ENCODE measurements around the gene TBX18.

The TBX18 gene

GRCh38 chr6:84771756-84772356 is 7.5 kb upstream of the TBX18 start:
- Histone ChIP-seq H3K36me3 (ENCODE audit: control insufficient read depth, insufficient read depth, low read length) (no peaks in the 10 kb centered on the region), H3K4me3 (ENCODE audit: low read length) (no peak overlapping the region), H3K27me3 (ENCODE audit: control insufficient read depth, insufficient read depth, low read length) (peaks cover 91% of the 10 kb centered on the region), H3K4me1 (ENCODE audit: control insufficient read depth, insufficient read depth, low read length) (peaks cover 16% of the 10 kb centered on the region), H3K9me3 (ENCODE audit: control insufficient read depth, low read length) (no peaks in the 10 kb centered on the region), H3K9ac (ENCODE audit: low read length) (no peak overlapping the region)

- Histone ChIP-seq H3K4me3 (ENCODE audit: low read length) (no peak overlapping the region), H3K36me3 (ENCODE audit: control insufficient read depth, insufficient read depth, low read length) (no peaks in the 10 kb centered on the region), H3K27me3 (ENCODE audit: control insufficient read depth, insufficient read depth, low read length) (peaks cover 91% of the 10 kb centered on the region), H3K9ac (ENCODE audit: low read length) (no peak overlapping the region), H3K4me1 (ENCODE audit: control insufficient read depth, insufficient read depth, low read length) (peaks cover 16% of the 10 kb centered on the region), H3K9me3 (ENCODE audit: control insufficient read depth, low read length) (no peaks in the 10 kb centered on the region)
Observed at GRCh38 chr6:84771125-84771755, 6.8 kb upstream of the TBX18 start.

GRCh38 chr6:84770521-84770920 is 6.1 kb upstream of the TBX18 start:
- Histone ChIP-seq H3K9ac (ENCODE audit: low read length) (no peak overlapping the region), H3K27me3 (ENCODE audit: control insufficient read depth, insufficient read depth, low read length) (peaks cover 91% of the 10 kb centered on the region), H3K36me3 (ENCODE audit: control insufficient read depth, insufficient read depth, low read length) (no peaks in the 10 kb centered on the region), H3K4me1 (ENCODE audit: control insufficient read depth, insufficient read depth, low read length) (peaks cover 16% of the 10 kb centered on the region), H3K4me3 (ENCODE audit: low read length) (no peak overlapping the region), H3K9me3 (ENCODE audit: control insufficient read depth, low read length) (no peaks in the 10 kb centered on the region)

- H3K4me1 ChIP-seq (ENCODE audit: control insufficient read depth, insufficient read depth, low read length) = peaks cover 17% of the 10 kb centered on the region
- no peaks in the 10 kb centered on the region for H3K36me3 ChIP-seq (ENCODE audit: control insufficient read depth, insufficient read depth, low read length)
- no peak overlapping the region for H3K9ac ChIP-seq (ENCODE audit: low read length)
- no peaks in the 10 kb centered on the region for H3K9me3 ChIP-seq (ENCODE audit: control insufficient read depth, low read length)
- H3K4me3 ChIP-seq (ENCODE audit: low read length) = no peak overlapping the region
- H3K27me3 ChIP-seq (ENCODE audit: control insufficient read depth, insufficient read depth, low read length) = peaks cover 91% of the 10 kb centered on the region
Observed at GRCh38 chr6:84769306-84769705, 4.9 kb upstream of the TBX18 start.

GRCh38 chr6:84768442-84769174 is 4.2 kb upstream of the TBX18 start:
- Histone ChIP-seq H3K9ac (ENCODE audit: low read length) (no peak overlapping the region), H3K4me3 (ENCODE audit: low read length) (no peak overlapping the region), H3K36me3 (ENCODE audit: control insufficient read depth, insufficient read depth, low read length) (no peaks in the 10 kb centered on the region), H3K27me3 (ENCODE audit: control insufficient read depth, insufficient read depth, low read length) (peaks cover 90% of the 10 kb centered on the region), H3K4me1 (ENCODE audit: control insufficient read depth, insufficient read depth, low read length) (peaks cover 12% of the 10 kb centered on the region), H3K9me3 (ENCODE audit: control insufficient read depth, low read length) (no peaks in the 10 kb centered on the region)

- no peak overlapping the region for H3K4me3 ChIP-seq (ENCODE audit: low read length)
- H3K9me3 ChIP-seq (ENCODE audit: control insufficient read depth, low read length) = no peaks in the 10 kb centered on the region
- no peak overlapping the region for H3K9ac ChIP-seq (ENCODE audit: low read length)
- no peaks in the 10 kb centered on the region for H3K36me3 ChIP-seq (ENCODE audit: control insufficient read depth, insufficient read depth, low read length)
- H3K27me3 ChIP-seq (ENCODE audit: control insufficient read depth, insufficient read depth, low read length) = peaks cover 90% of the 10 kb centered on the region
- H3K4me1 ChIP-seq (ENCODE audit: control insufficient read depth, insufficient read depth, low read length) = peaks cover 13% of the 10 kb centered on the region
Observed at GRCh38 chr6:84767526-84768201, 3.3 kb upstream of the TBX18 start.

GRCh38 chr6:84766799-84767525 is 2.6 kb upstream of the TBX18 start:
- Histone ChIP-seq H3K27me3 (ENCODE audit: control insufficient read depth, insufficient read depth, low read length) (peaks cover 90% of the 10 kb centered on the region), H3K9me3 (ENCODE audit: control insufficient read depth, low read length) (no peaks in the 10 kb centered on the region), H3K9ac (ENCODE audit: low read length) (no peak overlapping the region), H3K4me3 (ENCODE audit: low read length) (no peak overlapping the region), H3K4me1 (ENCODE audit: control insufficient read depth, insufficient read depth, low read length) (peaks cover 13% of the 10 kb centered on the region), H3K36me3 (ENCODE audit: control insufficient read depth, insufficient read depth, low read length) (no peaks in the 10 kb centered on the region)

GRCh38 chr6:84766118-84766798 is 1.9 kb upstream of the TBX18 start:
- H3K9me3 ChIP-seq (ENCODE audit: control insufficient read depth, low read length) = no peaks in the 10 kb centered on the region
- no peak overlapping the region for H3K9ac ChIP-seq (ENCODE audit: low read length)
- H3K4me3 ChIP-seq (ENCODE audit: low read length) = no peak overlapping the region
- peaks cover 88% of the 10 kb centered on the region for H3K27me3 ChIP-seq (ENCODE audit: control insufficient read depth, insufficient read depth, low read length)
- H3K36me3 ChIP-seq (ENCODE audit: control insufficient read depth, insufficient read depth, low read length) = no peaks in the 10 kb centered on the region
- peaks cover 13% of the 10 kb centered on the region for H3K4me1 ChIP-seq (ENCODE audit: control insufficient read depth, insufficient read depth, low read length)

GRCh38 chr6:84763886-84764331 is 489 bp downstream of the TBX18 start:
- peaks cover 82% of the 10 kb centered on the region for H3K27me3 ChIP-seq (ENCODE audit: control insufficient read depth, insufficient read depth, low read length)
- H3K4me1 ChIP-seq (ENCODE audit: control insufficient read depth, insufficient read depth, low read length) = peaks cover 13% of the 10 kb centered on the region
- H3K9ac ChIP-seq (ENCODE audit: low read length) = no peak overlapping the region
- H3K36me3 ChIP-seq (ENCODE audit: control insufficient read depth, insufficient read depth, low read length) = no peaks in the 10 kb centered on the region
- H3K4me3 ChIP-seq (ENCODE audit: low read length) = no peak overlapping the region
- H3K9me3 ChIP-seq (ENCODE audit: control insufficient read depth, low read length) = no peaks in the 10 kb centered on the region

- Histone ChIP-seq H3K27me3 (ENCODE audit: control insufficient read depth, insufficient read depth, low read length) (peaks cover 75% of the 10 kb centered on the region), H3K4me1 (ENCODE audit: control insufficient read depth, insufficient read depth, low read length) (peaks cover 13% of the 10 kb centered on the region), H3K9me3 (ENCODE audit: control insufficient read depth, low read length) (no peaks in the 10 kb centered on the region), H3K36me3 (ENCODE audit: control insufficient read depth, insufficient read depth, low read length) (no peaks in the 10 kb centered on the region), H3K4me3 (ENCODE audit: low read length) (no peak overlapping the region), H3K9ac (ENCODE audit: low read length) (no peak overlapping the region)
Observed at GRCh38 chr6:84763003-84763885, 1.2 kb downstream of the TBX18 start.
